IMR-90 (cell line): ENCODE data around the gene APIP.

ENCODE experiments used
- BHLHE40 ChIP-seq: fragments of 150-350 bp; IDR thresholded peaks from 2 replicates; pipeline ENCODE4 v1.6.1; 2016; ENCODE audit warnings: mild to moderate bottlenecking, low read depth, low read length
- FOS ChIP-seq: fragments of 150-350 bp; IDR thresholded peaks from 2 replicates; pipeline ENCODE4 v1.6.1; 2016; ENCODE audit warnings: low read depth, low read length
- MXI1 ChIP-seq: IDR thresholded peaks from 2 replicates; pipeline ENCODE4 v1.6.1; 2012; ENCODE audit warnings: low read depth, mild to moderate bottlenecking, low read length, moderate library complexity, borderline replicate concordance
- NFE2L2 ChIP-seq: fragments of 150-350 bp; IDR thresholded peaks from 2 replicates; pipeline ENCODE4 v1.6.1; 2016; ENCODE audit warnings: low read depth, mild to moderate bottlenecking, low read length
- POLR2A ChIP-seq: IDR thresholded peaks from 2 replicates; pipeline ENCODE4 v1.6.1; 2012; ENCODE audit warnings: mild to moderate bottlenecking, low read depth, low read length
- RCOR1 ChIP-seq: IDR thresholded peaks from 2 replicates; pipeline ENCODE4 v1.6.1; 2012; ENCODE audit warnings: mild to moderate bottlenecking, low read length, improper control_type of control experiment; ENCODE audit not compliant: insufficient replicate concordance
- RFX5 ChIP-seq: IDR thresholded peaks from 2 replicates; pipeline ENCODE4 v1.8.0; 2012; ENCODE audit warnings: low read depth, mild to moderate bottlenecking, low read length, moderate library complexity
- TF ChIP-seq, protein P1 (sequence below): conservative IDR thresholded peaks from 2 replicates; pipeline ENCODE4 v1.5.1; 2012; ENCODE audit warnings: mild to moderate bottlenecking, low read depth, low read length, improper control_type of control experiment
- TF ChIP-seq, protein P2 (sequence below): fragments of 150-350 bp; IDR thresholded peaks from 2 replicates; pipeline ENCODE4 v1.6.1; 2017; ENCODE audit warnings: mild to moderate bottlenecking, antibody characterized with exemption, low read length, low read depth
- TF ChIP-seq, protein P3 (sequence below): fragments of 150-350 bp; IDR thresholded peaks from 2 replicates; pipeline ENCODE4 v1.6.1; 2016; ENCODE audit warnings: low read depth, mild to moderate bottlenecking, low read length, moderate library complexity, borderline replicate concordance

DNA sequence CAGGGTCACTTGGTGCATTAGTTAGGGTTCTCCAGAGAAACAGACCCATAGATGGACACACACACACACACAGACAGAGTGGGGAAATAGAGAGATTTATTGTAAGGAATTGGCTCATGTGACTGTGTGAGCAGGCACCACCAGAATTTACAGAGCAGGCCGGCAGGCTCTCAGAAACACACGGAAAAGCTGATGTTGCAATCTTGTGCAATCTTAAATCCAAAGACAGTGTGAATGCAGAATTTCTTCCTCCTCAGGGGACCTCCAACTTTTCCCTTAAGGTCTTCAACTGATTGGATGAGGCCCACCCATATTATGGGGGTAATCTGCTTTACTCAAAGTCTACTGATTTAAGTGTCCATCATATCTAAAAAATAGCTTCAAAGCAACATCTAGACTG, 49.8 kb downstream of the APIP start:
- TF ChIP-seq, protein P1, sequence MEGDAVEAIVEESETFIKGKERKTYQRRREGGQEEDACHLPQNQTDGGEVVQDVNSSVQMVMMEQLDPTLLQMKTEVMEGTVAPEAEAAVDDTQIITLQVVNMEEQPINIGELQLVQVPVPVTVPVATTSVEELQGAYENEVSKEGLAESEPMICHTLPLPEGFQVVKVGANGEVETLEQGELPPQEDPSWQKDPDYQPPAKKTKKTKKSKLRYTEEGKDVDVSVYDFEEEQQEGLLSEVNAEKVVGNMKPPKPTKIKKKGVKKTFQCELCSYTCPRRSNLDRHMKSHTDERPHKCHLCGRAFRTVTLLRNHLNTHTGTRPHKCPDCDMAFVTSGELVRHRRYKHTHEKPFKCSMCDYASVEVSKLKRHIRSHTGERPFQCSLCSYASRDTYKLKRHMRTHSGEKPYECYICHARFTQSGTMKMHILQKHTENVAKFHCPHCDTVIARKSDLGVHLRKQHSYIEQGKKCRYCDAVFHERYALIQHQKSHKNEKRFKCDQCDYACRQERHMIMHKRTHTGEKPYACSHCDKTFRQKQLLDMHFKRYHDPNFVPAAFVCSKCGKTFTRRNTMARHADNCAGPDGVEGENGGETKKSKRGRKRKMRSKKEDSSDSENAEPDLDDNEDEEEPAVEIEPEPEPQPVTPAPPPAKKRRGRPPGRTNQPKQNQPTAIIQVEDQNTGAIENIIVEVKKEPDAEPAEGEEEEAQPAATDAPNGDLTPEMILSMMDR: no peak
- TF ChIP-seq MXI1 (no peak), POLR2A (no peak), RCOR1 (no peak), RFX5 (no peak), FOS (no peak), NFE2L2 (no peak), BHLHE40 (no peak)
- TF ChIP-seq, protein P2, sequence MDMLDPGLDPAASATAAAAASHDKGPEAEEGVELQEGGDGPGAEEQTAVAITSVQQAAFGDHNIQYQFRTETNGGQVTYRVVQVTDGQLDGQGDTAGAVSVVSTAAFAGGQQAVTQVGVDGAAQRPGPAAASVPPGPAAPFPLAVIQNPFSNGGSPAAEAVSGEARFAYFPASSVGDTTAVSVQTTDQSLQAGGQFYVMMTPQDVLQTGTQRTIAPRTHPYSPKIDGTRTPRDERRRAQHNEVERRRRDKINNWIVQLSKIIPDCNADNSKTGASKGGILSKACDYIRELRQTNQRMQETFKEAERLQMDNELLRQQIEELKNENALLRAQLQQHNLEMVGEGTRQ: no peak
- TF ChIP-seq, protein P3, sequence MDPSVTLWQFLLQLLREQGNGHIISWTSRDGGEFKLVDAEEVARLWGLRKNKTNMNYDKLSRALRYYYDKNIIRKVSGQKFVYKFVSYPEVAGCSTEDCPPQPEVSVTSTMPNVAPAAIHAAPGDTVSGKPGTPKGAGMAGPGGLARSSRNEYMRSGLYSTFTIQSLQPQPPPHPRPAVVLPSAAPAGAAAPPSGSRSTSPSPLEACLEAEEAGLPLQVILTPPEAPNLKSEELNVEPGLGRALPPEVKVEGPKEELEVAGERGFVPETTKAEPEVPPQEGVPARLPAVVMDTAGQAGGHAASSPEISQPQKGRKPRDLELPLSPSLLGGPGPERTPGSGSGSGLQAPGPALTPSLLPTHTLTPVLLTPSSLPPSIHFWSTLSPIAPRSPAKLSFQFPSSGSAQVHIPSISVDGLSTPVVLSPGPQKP: no peak
